Measurements from ENCODE around the gene FLT3.

DNA sequence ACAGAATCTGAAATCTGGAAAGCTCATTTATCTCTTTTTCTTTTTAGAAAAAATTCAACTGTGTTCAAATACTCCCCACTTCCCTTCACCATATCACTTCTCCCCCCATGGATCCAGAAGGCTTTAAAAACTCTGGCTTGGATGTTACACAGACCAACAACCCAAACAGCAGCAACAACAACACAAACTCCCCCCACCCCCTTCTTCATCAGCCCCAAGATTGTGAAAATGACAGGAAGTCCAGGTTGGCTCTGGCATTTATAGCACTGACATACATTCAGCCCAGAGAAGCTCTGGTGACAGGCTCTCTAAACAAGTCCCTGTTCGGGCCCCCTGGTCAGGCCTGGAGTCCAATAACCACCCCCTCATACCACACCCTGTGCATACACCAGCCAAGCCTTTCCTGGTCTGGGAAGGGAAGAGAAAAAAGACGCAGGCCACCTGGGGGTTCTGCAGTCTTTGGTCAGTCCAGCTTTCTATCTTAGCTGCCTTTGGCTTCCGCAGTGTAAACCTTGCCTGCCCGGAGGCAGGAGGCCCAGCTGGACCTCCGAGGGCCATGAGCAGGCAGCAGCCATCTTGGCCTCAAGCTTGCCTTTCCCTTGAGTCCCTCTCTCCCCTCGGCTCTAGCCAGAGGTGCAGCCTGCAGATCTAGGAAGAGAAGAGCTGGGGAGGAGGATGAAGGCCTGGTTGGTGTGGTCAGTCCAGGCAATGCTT is 138.1 kb downstream of the FLT3 start:
- TF ChIP-seq, protein P1, sequence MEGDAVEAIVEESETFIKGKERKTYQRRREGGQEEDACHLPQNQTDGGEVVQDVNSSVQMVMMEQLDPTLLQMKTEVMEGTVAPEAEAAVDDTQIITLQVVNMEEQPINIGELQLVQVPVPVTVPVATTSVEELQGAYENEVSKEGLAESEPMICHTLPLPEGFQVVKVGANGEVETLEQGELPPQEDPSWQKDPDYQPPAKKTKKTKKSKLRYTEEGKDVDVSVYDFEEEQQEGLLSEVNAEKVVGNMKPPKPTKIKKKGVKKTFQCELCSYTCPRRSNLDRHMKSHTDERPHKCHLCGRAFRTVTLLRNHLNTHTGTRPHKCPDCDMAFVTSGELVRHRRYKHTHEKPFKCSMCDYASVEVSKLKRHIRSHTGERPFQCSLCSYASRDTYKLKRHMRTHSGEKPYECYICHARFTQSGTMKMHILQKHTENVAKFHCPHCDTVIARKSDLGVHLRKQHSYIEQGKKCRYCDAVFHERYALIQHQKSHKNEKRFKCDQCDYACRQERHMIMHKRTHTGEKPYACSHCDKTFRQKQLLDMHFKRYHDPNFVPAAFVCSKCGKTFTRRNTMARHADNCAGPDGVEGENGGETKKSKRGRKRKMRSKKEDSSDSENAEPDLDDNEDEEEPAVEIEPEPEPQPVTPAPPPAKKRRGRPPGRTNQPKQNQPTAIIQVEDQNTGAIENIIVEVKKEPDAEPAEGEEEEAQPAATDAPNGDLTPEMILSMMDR (IDR thresholded peaks at IDR 0.05), result no peak
- TF ChIP-seq POLR2A (IDR thresholded peaks at IDR 0.05) (peak; percentile 64), EP300 (IDR thresholded peaks at IDR 0.05; ENCODE audit: low read depth) (no peak)
